Measurements from ENCODE around the gene DENND5A.

DNA sequence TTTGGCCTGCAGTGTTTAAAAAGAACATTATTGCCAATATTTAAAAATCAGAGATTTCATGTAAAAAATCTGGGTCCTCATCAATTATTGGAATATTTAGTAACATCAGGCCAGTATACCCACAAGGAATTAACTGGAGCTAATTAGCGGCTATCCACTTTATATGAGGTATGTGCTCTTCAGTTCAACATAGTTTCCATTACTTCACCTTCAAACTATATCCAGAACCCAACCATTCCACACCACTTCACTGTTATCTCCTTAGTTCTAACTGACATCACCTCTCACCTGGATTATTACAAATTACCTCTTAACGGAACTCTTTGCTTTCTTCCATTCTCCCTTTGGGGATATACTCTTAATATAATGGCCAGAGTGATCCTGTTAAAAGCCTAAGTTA is 64.7 kb downstream of the DENND5A start:
- TF ChIP-seq, protein P1, sequence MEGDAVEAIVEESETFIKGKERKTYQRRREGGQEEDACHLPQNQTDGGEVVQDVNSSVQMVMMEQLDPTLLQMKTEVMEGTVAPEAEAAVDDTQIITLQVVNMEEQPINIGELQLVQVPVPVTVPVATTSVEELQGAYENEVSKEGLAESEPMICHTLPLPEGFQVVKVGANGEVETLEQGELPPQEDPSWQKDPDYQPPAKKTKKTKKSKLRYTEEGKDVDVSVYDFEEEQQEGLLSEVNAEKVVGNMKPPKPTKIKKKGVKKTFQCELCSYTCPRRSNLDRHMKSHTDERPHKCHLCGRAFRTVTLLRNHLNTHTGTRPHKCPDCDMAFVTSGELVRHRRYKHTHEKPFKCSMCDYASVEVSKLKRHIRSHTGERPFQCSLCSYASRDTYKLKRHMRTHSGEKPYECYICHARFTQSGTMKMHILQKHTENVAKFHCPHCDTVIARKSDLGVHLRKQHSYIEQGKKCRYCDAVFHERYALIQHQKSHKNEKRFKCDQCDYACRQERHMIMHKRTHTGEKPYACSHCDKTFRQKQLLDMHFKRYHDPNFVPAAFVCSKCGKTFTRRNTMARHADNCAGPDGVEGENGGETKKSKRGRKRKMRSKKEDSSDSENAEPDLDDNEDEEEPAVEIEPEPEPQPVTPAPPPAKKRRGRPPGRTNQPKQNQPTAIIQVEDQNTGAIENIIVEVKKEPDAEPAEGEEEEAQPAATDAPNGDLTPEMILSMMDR (IDR thresholded peaks at IDR 0.05): no peak
- TF ChIP-seq EZH2 (IDR thresholded peaks at IDR 0.05; ENCODE audit: borderline replicate concordance, insufficient read depth, low read depth, low read length, poor library complexity, severe bottlenecking): no peak
